Mesothelial cell of epicardium (in vitro differentiated cells): ENCODE measurements around the gene MINDY4. TPM values are rescaled to one million over a fixed set of nuclear protein-coding genes. Genes with fewer than 3 reads are reported as not detected.

Experiments used
- DNase-seq, 2 experiments: peaks; one replicate each; pipeline ENCODE4 v3.0.0; 2021; ENCODE audit warnings: low spot score in 2 of 2; ENCODE audit not compliant: unreplicated experiment in 2 of 2
- H3K27ac Mint-ChIP-seq: 2 replicates; pipeline ENCODE4 v1.8.0; 2021; ENCODE audit warnings: mixed read lengths
- H3K27me3 Mint-ChIP-seq: 2 replicates; pipeline ENCODE4 v1.8.0; 2021; ENCODE audit warnings: low read depth, mixed read lengths
- H3K36me3 Mint-ChIP-seq: 2 replicates; pipeline ENCODE4 v1.8.0; 2021; ENCODE audit warnings: mixed read lengths
- H3K4me1 Mint-ChIP-seq: 2 replicates; pipeline ENCODE4 v1.8.0; 2021; ENCODE audit warnings: mixed read lengths
- H3K4me3 Mint-ChIP-seq: 2 replicates; pipeline ENCODE4 v1.8.0; 2021; ENCODE audit warnings: mild to moderate bottlenecking, moderate library complexity, mixed read lengths
- H3K9me3 Mint-ChIP-seq: 2 replicates; pipeline ENCODE4 v1.8.0; 2021; ENCODE audit warnings: mixed read lengths
- CTCF ChIP-seq: fragments of 200-600 bp; sonication (generic); IDR thresholded peaks from one replicate; pipeline ENCODE4 v1.5.0; 2021; ENCODE audit warnings: antibody characterized with exemption; ENCODE audit not compliant: unreplicated experiment
- total RNA-seq: library from RNA; stranded (reverse); gene quantifications from 3 replicates; pipeline ENCODE4 v1.2.1, GENCODE V29; 2021

Gene MINDY4
- total RNA-seq, 1 donor from 2014 or later = 10.8 TPM

- H3K27me3 Mint-ChIP-seq = no peaks in the 10 kb centered on the region
- H3K4me3 Mint-ChIP-seq = no peak overlapping the region
- no peak overlapping the region for H3K27ac Mint-ChIP-seq
- H3K36me3 Mint-ChIP-seq = no peaks in the 10 kb centered on the region
- no peak for TF ChIP-seq CTCF
- H3K4me1 Mint-ChIP-seq = peaks cover 23% of the 10 kb centered on the region
- peak in 1 of 2 experiments; percentile 37 for DNase-seq
- no peaks in the 10 kb centered on the region for H3K9me3 Mint-ChIP-seq
These were observed 162.1 kb downstream of the MINDY4 start for GRCh38 chr7:30933124-30933974.

- H3K36me3 Mint-ChIP-seq = no peaks in the 10 kb centered on the region
- no peaks in the 10 kb centered on the region for H3K27me3 Mint-ChIP-seq
- no peaks in the 10 kb centered on the region for H3K9me3 Mint-ChIP-seq
- H3K27ac Mint-ChIP-seq = no peak overlapping the region
- DNase-seq = peak in 1 of 2 experiments; percentile 34
- peaks cover 23% of the 10 kb centered on the region for H3K4me1 Mint-ChIP-seq
- no peak for TF ChIP-seq CTCF
- H3K4me3 Mint-ChIP-seq = no peak overlapping the region
These were observed 163.0 kb downstream of the MINDY4 start for GRCh38 chr7:30934225-30934624.

GRCh38 chr7:30934732-30935568 lies 163.7 kb downstream of the MINDY4 start:
- TF ChIP-seq CTCF = no peak
- Mint-ChIP-seq H3K27ac (no peak overlapping the region), H3K36me3 (no peaks in the 10 kb centered on the region), H3K4me1 (peaks cover 22% of the 10 kb centered on the region), H3K27me3 (peaks cover 2% of the 10 kb centered on the region), H3K9me3 (no peaks in the 10 kb centered on the region), H3K4me3 (no peak overlapping the region)
- no peak for DNase-seq

- TF ChIP-seq CTCF = no peak
- peaks cover 16% of the 10 kb centered on the region for H3K4me1 Mint-ChIP-seq
- no peaks in the 10 kb centered on the region for H3K9me3 Mint-ChIP-seq
- H3K27me3 Mint-ChIP-seq = peaks cover 7% of the 10 kb centered on the region
- no peak overlapping the region for H3K4me3 Mint-ChIP-seq
- no peak for DNase-seq
- no peak overlapping the region for H3K27ac Mint-ChIP-seq
- H3K36me3 Mint-ChIP-seq = no peaks in the 10 kb centered on the region
These were observed 164.3 kb downstream of the MINDY4 start for GRCh38 chr7:30935569-30935877.

- Mint-ChIP-seq H3K27me3 (peaks cover 19% of the 10 kb centered on the region), H3K9me3 (no peaks in the 10 kb centered on the region), H3K36me3 (no peaks in the 10 kb centered on the region), H3K4me3 (no peak overlapping the region), H3K27ac (no peak overlapping the region), H3K4me1 (peaks cover 6% of the 10 kb centered on the region)
- no peak for TF ChIP-seq CTCF
- no peak for DNase-seq
These were observed 165.5 kb downstream of the MINDY4 start for GRCh38 chr7:30936650-30937245.
